GM23248 (cell line): ENCODE data around the gene IQGAP2. TPM values are rescaled to one million over a fixed set of nuclear protein-coding genes. Genes with fewer than 3 reads are reported as not detected.

Source experiments
- DNase-seq: peaks from one replicate; pipeline ENCODE4 v3.0.0-alpha.2; 2015
- H2AFZ ChIP-seq: fragments of 200-600 bp; sonication (generic); 2 replicates; pipeline ENCODE4 v1.6.1; 2016; ENCODE audit warnings: antibody characterized with exemption
- H3F3A ChIP-seq: fragments of 200-600 bp; sonication (generic); 2 replicates; pipeline ENCODE4 v1.6.1; 2016; ENCODE audit warnings: mild to moderate bottlenecking, antibody characterized with exemption, mixed run types; ENCODE audit not compliant: insufficient read depth
- H3K27ac ChIP-seq: fragments of 200-600 bp; sonication (generic); 2 replicates; pipeline ENCODE4 v1.5.1; 2016; ENCODE audit warnings: mild to moderate bottlenecking
- H3K27me3 ChIP-seq: fragments of 200-600 bp; sonication (generic); replicated peaks from 2 replicates; pipeline ENCODE4 v1.6.1; 2016; ENCODE audit warnings: mild to moderate bottlenecking; ENCODE audit not compliant: insufficient read depth
- H3K36me3 ChIP-seq: fragments of 200-600 bp; sonication (generic); 2 replicates; pipeline ENCODE4 v1.6.1; 2016; ENCODE audit warnings: low read depth, mild to moderate bottlenecking
- H3K4me1 ChIP-seq: fragments of 200-600 bp; sonication (generic); 2 replicates; pipeline ENCODE4 v1.6.1; 2016; ENCODE audit warnings: mild to moderate bottlenecking; ENCODE audit not compliant: insufficient read depth
- H3K4me2 ChIP-seq: fragments of 200-600 bp; sonication (generic); one replicate; pipeline ENCODE4 v1.6.1; 2016; ENCODE audit warnings: mild to moderate bottlenecking; ENCODE audit not compliant: unreplicated experiment
- H3K4me3 ChIP-seq: fragments of 200-600 bp; sonication (generic); 2 replicates; pipeline ENCODE4 v1.5.1; 2016; ENCODE audit warnings: mild to moderate bottlenecking
- H3K79me2 ChIP-seq: fragments of 200-600 bp; sonication (generic); 2 replicates; pipeline ENCODE4 v1.6.1; 2016; ENCODE audit warnings: mild to moderate bottlenecking; ENCODE audit not compliant: insufficient read depth
- H3K9ac ChIP-seq: fragments of 200-600 bp; sonication (generic); 2 replicates; pipeline ENCODE4 v1.6.1; 2016; ENCODE audit warnings: mild to moderate bottlenecking
- H3K9me2 ChIP-seq: fragments of 200-600 bp; sonication (generic); 2 replicates; pipeline ENCODE4 v1.6.1; 2016; ENCODE audit warnings: mixed run types, mild to moderate bottlenecking, moderate library complexity; ENCODE audit not compliant: insufficient read depth
- H3K9me3 ChIP-seq: fragments of 200-600 bp; sonication (generic); one replicate; pipeline ENCODE4 v1.6.1; 2017; ENCODE audit warnings: low read depth
- H4K20me1 ChIP-seq: fragments of 200-600 bp; sonication (generic); 2 replicates; pipeline ENCODE4 v1.6.0; 2016; ENCODE audit not compliant: insufficient read depth
- EZH2 ChIP-seq: fragments of 200-600 bp; sonication (generic); IDR thresholded peaks from 2 replicates; pipeline ENCODE4 v1.6.1; 2018; ENCODE audit warnings: antibody characterized with exemption, mild to moderate bottlenecking; ENCODE audit not compliant: insufficient read depth, poor library complexity, severe bottlenecking
- EZH2phosphoT487 ChIP-seq: fragments of 200-600 bp; sonication (generic); IDR thresholded peaks from 2 replicates; pipeline ENCODE4 v1.6.1; 2018; ENCODE audit warnings: antibody characterized with exemption, moderate library complexity, mild to moderate bottlenecking, low read depth; ENCODE audit not compliant: insufficient read depth
- WGBS, 2 experiments: methylation state at CpG; one replicate each; pipeline ENCODE4 v1.1.6; 2015 to 2017; ENCODE audit warnings: low lambda C conversion rate in 2 of 2, low coverage in 1 of 2; ENCODE audit errors: missing lambda C conversion rate in 2 of 2; 5-methylcytosine and 5-hydroxymethylcytosine counted together
- in situ Hi-C: fragments of 300-500 bp; cut with MboI; formaldehyde crosslinking; loops from 2 replicates; pipeline ENCODE4 v1.15.0; 2020
- polyA plus RNA-seq: library from polyadenylated mRNA; unstranded; fragments of >200 nt; fragmentation: Nextera tagmentation; extraction: Ambion mirVana; gene quantifications from 2 replicates; pipeline ENCODE4 v1.2.1, GENCODE V29; 2016
- total RNA-seq: library from RNA; depleted of rRNA; stranded (reverse); fragments of >200 nt; shearing (Covaris generic); gene quantifications from 2 replicates; pipeline ENCODE4 v1.2.3, GENCODE V29; 2014

The IQGAP2 gene
- total and polyA plus RNA-seq, 2 experiments from 2014 or later = 0.11 TPM; not detected in 1

- H3K9me2 ChIP-seq = no peaks in the 10 kb centered on the region
- H3K27ac ChIP-seq = no peak overlapping the region
- no peak for DNase-seq
- no peaks in the 10 kb centered on the region for H3K36me3 ChIP-seq
- no peak overlapping the region for H3K4me3 ChIP-seq
- no peak overlapping the region for H3K4me2 ChIP-seq
- H3K9ac ChIP-seq = no peak overlapping the region
- no peaks in the 10 kb centered on the region for H3K79me2 ChIP-seq
- H3K27me3 ChIP-seq = no peaks in the 10 kb centered on the region
- no peaks in the 10 kb centered on the region for H3F3A ChIP-seq
- in situ Hi-C loops = no loop called here
- H3K4me1 ChIP-seq = no peaks in the 10 kb centered on the region
- no peak for TF ChIP-seq EZH2
- no peaks in the 10 kb centered on the region for H3K9me3 ChIP-seq
- H2AFZ ChIP-seq = no peak overlapping the region
- no peaks in the 10 kb centered on the region for H4K20me1 ChIP-seq
- 0 to 7% methylated on average over 1 of the region's 1 CpG for WGBS, 2 experiments
Measured at GRCh38 chr5:76458486-76458830, 55.4 kb downstream of the IQGAP2 start.

GRCh38 chr5:76460104-76460503, 57.0 kb downstream of the IQGAP2 start:
- no peaks in the 10 kb centered on the region for H3K9me2 ChIP-seq
- no peaks in the 10 kb centered on the region for H4K20me1 ChIP-seq
- WGBS, 2 experiments = 48 to 51% methylated on average over 3 of the region's 3 CpGs
- H3K4me1 ChIP-seq = no peaks in the 10 kb centered on the region
- TF ChIP-seq EZH2phosphoT487 = no peak
- TF ChIP-seq EZH2 = no peak
- no peaks in the 10 kb centered on the region for H3K27me3 ChIP-seq
- H2AFZ ChIP-seq = no peak overlapping the region
- DNase-seq = no peak
- no peak overlapping the region for H3K4me2 ChIP-seq
- no peak overlapping the region for H3K9ac ChIP-seq
- no peaks in the 10 kb centered on the region for H3K36me3 ChIP-seq
- H3K79me2 ChIP-seq = no peaks in the 10 kb centered on the region
- no peak overlapping the region for H3K4me3 ChIP-seq
- no peaks in the 10 kb centered on the region for H3K9me3 ChIP-seq
- in situ Hi-C loops = no loop called here
- no peak overlapping the region for H3K27ac ChIP-seq
- H3F3A ChIP-seq = no peaks in the 10 kb centered on the region

GRCh38 chr5:76462097-76462667, 59.1 kb downstream of the IQGAP2 start:
- Histone ChIP-seq H3F3A (no peaks in the 10 kb centered on the region), H3K79me2 (no peaks in the 10 kb centered on the region), H3K4me1 (no peaks in the 10 kb centered on the region), H3K9ac (no peak overlapping the region), H3K4me3 (no peak overlapping the region), H3K36me3 (no peaks in the 10 kb centered on the region), H3K4me2 (no peak overlapping the region), H3K27ac (no peak overlapping the region), H2AFZ (no peak overlapping the region), H4K20me1 (no peaks in the 10 kb centered on the region), H3K9me3 (no peaks in the 10 kb centered on the region), H3K27me3 (no peaks in the 10 kb centered on the region), H3K9me2 (no peaks in the 10 kb centered on the region)
- 36 to 41% methylated on average over 7 of the region's 7 CpGs for WGBS, 2 experiments
- no peak for DNase-seq
- in situ Hi-C loops = no loop called here
- TF ChIP-seq EZH2 (no peak), EZH2phosphoT487 (no peak)

- Histone ChIP-seq H3K36me3 (no peaks in the 10 kb centered on the region), H3K4me3 (no peak overlapping the region), H3K79me2 (no peaks in the 10 kb centered on the region), H3K4me2 (no peak overlapping the region), H3K9ac (no peak overlapping the region), H3K9me3 (no peaks in the 10 kb centered on the region), H3K9me2 (no peaks in the 10 kb centered on the region), H4K20me1 (no peaks in the 10 kb centered on the region), H3K27me3 (no peaks in the 10 kb centered on the region), H3K4me1 (no peaks in the 10 kb centered on the region), H3K27ac (no peak overlapping the region), H3F3A (no peaks in the 10 kb centered on the region), H2AFZ (no peak overlapping the region)
- DNase-seq = no peak
- WGBS, 2 experiments = 53% methylated on average over 1 of the region's 1 CpG
- in situ Hi-C loops = no loop called here
- TF ChIP-seq EZH2 (no peak), EZH2phosphoT487 (no peak)
Measured at GRCh38 chr5:76467216-76467615, 64.1 kb downstream of the IQGAP2 start.
